Panc1 (cell line): Measurements from ENCODE around the gene COL4A2.

ENCODE experiments used
- CTCF ChIP-seq: fragments of 450-650 bp; IDR thresholded peaks from 2 replicates; pipeline ENCODE4 v1.5.1; 2017; ENCODE audit warnings: mild to moderate bottlenecking
- POLR2AphosphoS5 ChIP-seq: IDR thresholded peaks from 2 replicates; pipeline ENCODE4 v1.6.1; 2012; ENCODE audit warnings: mild to moderate bottlenecking, low read depth, low read length, moderate library complexity
- REST ChIP-seq, 2 experiments: IDR thresholded peaks; 2 replicates each; pipeline ENCODE4 v1.6.1; 2011 to 2012; ENCODE audit warnings: low read depth in 2 of 2, control low read depth in 1 of 2, low read length in 1 of 2, mild to moderate bottlenecking in 1 of 2, moderate library complexity in 1 of 2; ENCODE audit not compliant: insufficient read depth in 1 of 2
- SIN3A ChIP-seq: IDR thresholded peaks from 2 replicates; pipeline ENCODE4 v1.6.1; 2012; ENCODE audit warnings: low read depth, mild to moderate bottlenecking, low read length, moderate library complexity, borderline replicate concordance; ENCODE audit not compliant: insufficient read depth

GRCh38 chr13:110364081-110364480 is 57.0 kb downstream of the COL4A2 start:
- TF ChIP-seq POLR2AphosphoS5, result no peak
- TF ChIP-seq CTCF, result no peak
- no peak for TF ChIP-seq REST (IDR thresholded peaks at IDR 0.05; ENCODE audit: insufficient read depth in 1 of 2, low read depth in 2 of 2, low read length in 1 of 2)
- no peak for TF ChIP-seq SIN3A
